ENCODE measurements around the gene VPS72. TPM values are rescaled to one million over a fixed set of nuclear protein-coding genes. Genes with fewer than 3 reads are reported as not detected.

VPS72 gene
- polyA plus RNA-seq, 4 donors, result 63.7 to 74.7 (median 69.3) TPM

DNA sequence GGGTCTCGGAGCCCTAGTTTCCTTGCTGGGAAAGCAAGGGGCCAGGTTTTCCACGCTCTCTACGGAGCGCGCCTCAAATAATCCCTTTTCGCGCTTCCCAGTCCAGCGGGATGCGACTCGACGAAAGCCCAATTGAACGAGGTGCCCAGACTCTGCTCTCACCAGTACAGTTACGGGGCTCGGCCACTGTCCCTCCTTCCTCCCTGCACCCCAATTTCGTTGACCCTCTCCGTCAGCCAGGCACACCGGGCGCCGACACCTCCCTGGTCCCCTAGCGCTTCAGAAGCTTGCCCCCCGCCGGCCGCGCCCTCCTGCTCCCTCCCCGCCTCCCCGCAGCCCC, 44.0 kb downstream of the VPS72 start:
- no peak for DNase-seq (ENCODE audit: low read depth in 4 of 4, low spot score in 3 of 4)

DNA sequence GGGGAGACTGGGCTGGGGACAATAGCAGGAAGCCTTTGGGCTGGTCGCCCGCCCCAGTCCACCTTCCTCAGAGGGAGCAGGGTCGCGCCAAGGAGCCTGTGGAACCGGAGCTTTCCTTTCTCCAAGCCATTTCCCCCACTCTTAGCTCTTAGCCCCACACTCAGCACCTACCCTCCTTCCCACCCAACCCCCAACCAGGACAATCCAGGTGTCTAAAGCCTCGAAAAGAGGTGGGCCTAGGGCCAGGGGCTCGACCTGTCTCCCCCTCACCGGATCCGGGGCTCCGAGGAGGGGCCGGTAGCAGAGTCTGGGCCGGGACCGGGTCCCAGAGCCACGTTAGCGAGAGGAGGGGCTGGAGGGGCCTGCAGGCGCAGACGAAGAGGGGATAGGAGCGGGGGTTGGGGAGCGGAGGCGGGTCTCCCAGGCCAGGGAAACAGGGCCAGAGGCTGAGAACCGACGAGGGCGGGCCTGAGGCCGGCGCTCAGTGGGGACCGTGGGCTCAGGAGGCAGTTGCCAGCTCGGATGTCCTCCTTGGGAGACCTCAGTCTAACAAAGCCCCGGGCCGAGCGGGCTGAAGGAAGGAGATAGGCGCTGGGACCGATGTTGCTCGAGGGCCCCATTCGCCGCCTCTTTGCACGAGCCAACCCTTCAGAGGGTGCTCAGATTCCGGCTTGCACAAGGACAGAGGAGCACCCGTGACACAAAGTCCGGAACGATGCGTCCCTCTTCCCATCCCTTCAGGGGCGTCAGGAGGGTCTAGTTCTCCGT, 44.5 kb downstream of the VPS72 start:
- no peak for DNase-seq (ENCODE audit: low read depth in 4 of 4, low spot score in 3 of 4)

DNA sequence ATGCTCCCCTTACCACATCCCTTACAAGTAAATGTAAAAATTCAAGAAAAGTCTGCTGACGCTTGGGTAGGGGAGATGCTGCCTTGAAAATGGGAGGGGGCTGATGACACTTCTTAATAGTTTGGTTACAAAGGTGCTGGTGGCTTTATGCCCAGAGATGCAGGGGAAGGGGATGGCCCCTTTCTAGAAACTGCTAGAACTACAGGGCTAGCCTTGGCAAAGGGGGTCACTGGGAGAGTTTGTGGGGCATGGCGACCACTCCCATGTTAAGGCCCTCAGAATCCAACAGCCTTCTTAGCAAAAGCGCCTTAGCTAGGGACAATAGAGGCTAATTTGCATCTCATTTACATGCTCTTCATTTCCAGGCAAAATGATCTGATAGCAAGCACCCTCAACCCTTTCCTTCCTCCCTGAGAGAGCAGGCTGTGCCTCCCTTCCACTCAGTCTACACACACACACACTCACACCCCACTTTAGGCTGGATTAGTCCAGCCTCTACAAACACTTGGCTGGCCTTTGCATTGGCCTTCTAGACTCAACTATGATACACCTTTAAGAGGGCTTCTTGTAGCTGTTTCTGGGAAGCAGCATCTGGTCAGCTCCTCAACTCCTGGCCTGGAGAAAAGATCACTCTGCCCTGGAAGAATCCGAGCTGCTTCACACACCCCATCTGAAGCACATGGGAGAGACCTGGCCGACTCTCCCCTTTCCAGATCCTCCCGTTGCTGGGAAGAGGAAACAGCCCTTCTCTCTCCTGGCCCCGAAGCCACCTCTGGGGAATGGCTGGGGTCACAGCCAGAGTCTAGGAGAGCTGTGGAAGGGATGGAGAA, 45.3 kb downstream of the VPS72 start:
- DNase-seq (ENCODE audit: low read depth in 4 of 4, low spot score in 3 of 4), result no peak

DNA sequence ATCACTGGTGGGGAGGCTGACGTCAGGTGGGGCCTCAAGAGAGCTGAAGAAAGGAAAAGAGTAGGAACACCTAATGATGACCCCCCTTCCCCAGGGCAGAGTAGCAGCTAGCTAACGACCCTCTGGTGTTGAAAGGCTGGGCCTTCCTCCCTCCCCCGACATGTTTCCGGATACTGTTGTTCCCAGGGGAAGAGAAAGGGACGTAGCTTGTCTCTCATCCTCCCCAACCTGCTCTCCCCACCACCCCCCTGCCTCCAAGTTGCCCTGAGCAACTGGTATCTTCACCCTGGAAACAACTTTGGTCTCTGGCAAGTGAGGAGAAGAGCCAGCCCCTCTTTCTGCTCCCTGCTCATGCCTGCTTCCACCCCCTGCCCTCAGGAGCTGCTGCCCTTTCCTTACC, 46.0 kb downstream of the VPS72 start:
- no peak for DNase-seq (ENCODE audit: low read depth in 4 of 4, low spot score in 3 of 4)

DNA sequence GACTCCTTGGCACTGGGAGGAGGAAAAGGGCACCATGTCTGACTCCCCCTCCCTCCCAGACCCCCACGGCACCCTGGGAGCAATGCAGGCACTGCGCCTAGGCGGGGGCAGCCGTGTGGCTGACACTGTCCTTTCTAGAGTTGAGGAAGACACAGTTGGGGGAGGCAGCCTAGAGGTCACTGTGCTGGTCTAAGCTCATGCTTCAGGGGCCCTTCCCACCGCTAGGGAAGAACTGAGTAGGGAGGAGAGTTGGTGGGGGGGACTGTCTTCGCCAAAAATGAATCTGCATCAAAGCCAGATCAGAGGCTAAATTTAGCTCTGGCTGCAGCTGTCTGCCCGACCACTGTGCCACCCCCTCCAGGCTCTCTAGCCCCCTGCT, 47.0 kb downstream of the VPS72 start:
- DNase-seq (ENCODE audit: low read depth in 4 of 4, low spot score in 3 of 4), result no peak

DNA sequence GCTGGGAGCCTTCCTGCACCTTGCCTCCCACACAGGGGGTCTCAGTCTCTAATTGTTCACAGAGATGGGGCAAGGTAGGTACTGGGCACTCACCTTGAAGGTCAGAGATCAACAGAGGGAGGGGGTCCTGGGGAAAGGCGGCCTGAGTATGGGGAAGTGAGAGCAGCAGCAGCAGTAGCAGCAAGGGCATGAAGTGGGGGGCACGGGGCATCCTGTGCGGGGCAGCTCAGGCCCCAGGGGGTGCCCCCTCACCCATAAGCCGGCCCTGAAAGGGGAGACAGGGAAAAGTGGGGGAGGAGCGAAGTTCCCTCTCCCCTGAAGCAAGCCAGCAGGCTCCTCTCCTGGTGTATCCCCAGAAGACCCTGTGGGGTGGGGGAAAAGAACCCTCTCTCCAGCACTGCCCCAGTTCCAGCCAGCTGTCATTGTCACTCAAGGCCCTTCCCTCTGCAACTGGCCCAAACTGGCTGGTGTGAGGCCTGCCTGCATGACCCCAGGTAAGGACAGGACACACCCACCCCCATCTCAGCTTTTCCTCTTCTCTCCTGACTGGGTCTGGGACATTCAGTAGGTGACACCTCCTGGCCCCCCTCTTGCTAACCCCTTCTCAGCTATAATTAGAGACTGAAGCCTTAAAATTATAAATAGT, 47.5 kb downstream of the VPS72 start:
- no peak for DNase-seq (ENCODE audit: low read depth in 4 of 4, low spot score in 3 of 4)

DNA sequence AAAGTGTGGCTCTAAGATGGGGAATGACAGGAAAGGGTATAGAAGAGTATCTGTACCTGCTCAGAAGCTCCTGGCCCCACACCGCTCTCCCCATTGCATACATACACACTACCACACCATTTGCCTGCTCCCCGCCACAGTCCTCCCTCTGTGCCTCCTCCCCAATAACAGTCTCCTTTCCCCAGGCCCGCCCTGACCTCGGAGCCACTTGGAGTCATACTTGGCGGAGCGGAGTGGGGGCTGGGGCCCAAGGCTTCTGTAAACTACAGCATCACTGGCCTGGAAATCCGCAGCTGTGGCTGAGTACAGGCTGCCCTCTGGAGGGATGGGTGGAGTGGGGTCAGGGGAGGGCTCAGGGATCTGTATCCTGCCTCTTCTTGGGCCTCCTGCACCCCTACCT, 52.2 kb downstream of the VPS72 start:
- DNase-seq (ENCODE audit: low read depth in 4 of 4, low spot score in 3 of 4), result no peak

DNA sequence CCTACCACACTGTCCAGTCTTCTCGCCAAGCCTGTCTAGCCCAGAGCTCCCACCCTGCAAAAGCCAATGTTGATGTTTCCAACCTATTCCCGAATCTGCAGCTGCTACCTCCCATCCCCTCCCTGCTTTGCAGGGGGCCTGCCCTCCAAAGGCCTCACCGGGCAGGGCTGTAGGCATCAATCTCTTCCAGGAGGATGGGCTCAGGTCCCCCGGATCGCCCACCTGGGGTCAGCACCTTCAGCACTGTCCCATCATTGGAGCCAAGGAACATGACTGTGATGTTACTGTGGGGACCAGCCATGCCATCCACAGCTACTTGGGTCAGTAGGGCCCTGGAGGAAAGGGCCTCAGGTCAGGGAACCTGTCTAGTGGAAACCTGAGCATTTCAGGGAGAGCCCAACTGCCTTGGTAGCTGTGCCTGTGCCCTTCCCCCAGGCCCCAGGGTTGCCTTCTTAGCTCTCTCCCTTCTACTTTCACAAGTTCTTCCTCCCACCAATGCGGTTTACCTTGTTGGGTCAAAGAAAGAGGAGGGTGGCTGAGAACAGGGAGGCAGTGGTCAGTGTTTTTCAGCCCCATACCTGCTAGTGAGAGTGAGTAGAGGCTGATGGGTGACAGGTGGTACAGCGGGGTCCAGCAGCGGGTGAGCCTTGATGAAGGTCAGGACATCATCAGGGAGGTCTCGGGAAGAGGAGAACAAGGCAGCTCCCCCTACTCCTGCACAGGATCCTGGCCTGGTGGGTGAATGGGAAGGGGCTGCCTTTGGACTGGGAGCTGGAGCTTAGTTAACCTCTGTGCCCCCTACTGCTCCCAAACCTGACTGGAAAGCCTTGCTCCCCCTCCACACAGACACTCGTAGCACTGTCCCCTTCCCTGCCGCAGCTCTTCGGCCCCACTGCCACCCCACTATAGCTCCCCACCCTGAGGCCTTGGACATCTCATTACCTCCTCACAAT, 54.3 kb downstream of the VPS72 start:
- no peak for DNase-seq (ENCODE audit: low read depth in 4 of 4, low spot score in 3 of 4)

DNA sequence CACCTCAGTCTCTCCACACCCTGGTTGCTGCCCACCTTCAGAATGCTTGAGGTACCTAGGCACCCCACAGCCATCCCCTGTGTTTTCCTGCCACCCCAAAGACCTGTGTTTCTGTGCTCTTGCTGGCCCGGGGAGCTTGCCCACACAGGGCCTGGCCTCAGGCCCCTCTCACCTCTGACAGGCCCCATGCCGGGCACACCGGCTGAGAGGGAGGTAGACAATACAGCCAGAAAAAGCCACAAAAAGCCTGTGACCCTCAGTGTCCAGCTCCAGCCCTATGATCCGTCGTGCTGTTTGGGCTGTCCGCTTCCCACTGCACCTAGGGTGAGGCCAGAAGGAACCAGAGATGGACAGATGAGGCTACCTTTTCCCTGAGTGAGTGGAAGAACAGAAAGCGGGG, 55.0 kb downstream of the VPS72 start:
- no peak for DNase-seq (ENCODE audit: low read depth in 4 of 4, low spot score in 3 of 4)

DNA sequence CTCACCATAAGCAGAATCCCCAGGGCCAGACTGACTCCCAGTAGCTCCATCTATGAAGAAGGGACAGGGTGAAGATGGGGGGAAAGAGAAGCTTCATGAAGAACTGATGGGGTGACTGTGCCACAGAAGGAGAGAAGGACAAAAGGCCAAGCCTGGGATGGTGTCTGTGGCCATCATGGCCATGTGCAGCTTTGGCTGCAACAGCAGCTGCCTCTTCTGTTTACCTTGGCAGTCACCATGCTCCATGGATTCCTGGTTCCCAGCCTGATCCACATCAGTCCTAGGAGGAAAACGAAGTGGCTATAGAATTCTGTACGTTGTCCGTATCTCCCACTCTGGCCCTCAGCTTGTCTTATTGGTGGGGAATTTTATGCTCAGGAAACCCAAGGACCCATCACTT, 55.6 kb downstream of the VPS72 start:
- no peak for DNase-seq (ENCODE audit: low read depth in 4 of 4, low spot score in 3 of 4)

DNA sequence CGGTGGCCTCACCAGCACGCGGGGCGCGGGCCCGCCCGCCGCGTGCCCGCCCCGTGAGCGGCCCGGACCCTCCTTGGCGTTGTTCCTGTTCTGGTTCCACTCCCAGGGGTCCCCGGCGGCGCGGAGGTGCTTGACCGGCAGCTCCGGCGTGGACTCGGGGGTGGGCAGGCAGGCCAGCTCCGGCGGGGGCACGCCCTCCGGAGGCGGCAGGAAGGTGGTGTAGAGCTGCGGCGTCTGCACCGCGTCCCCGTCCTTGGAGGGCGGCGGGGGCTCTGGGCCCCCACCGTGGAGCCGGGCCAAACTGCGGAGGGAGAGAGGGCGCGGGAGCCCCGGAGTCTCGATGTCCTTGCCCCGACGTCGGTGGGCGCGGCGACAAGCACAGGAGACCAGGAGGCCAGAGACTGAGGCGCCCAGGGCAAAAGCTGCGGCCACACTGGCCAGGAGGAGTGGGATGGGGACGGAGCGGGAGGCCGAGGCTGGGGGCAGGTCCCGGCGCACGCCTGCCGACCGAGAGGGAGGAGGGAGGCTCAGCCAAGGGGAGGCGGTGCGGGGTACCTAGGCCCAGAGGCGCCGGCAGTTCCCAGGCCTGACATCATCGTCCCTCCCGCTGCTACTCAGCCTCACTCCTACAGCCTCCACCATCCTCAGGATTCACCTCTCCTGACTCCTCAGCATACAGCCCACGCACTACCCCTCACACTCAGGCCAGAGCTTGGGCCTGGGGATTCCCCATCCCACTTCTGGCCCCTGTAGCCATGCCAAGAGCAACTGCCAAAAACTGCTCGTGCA, 56.8 kb downstream of the VPS72 start:
- no peak for DNase-seq (ENCODE audit: low read depth in 4 of 4, low spot score in 3 of 4)

DNA sequence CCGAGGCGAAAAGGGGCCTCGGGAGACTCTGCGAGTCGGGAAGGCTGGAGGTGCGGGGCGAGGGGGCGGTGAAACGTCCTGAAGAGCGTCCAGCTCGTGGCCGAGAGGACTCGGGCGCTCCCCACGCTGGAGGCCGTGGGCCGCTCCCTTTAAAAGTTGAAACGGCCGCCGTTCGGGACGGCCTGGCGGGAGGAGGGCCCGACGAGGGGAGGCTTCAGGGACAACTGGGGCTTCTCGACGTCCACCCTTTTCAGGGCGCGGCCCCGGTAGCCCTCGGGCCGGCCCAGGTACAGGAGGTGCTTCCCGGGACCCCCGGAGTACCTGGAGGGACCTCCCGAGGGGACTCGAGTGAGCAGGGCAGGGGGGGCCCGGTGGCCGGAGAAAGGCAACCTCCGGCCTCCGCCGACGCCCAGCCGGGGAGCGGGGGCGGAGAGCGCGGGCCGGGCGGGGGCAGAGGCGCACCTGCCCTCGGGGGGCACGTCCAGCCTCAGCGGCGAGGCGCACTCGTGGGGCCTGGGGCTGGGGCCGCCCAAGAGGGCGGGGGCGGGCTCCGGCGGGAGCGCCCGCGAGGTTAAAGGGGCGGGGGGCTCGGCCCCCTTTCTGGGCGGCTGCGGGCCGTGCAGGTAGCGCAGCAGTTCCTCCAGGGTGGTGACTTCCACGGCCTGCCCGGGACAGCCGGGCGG, 57.5 kb downstream of the VPS72 start:
- DNase-seq (ENCODE audit: low read depth in 4 of 4, low spot score in 3 of 4), result no peak

DNA sequence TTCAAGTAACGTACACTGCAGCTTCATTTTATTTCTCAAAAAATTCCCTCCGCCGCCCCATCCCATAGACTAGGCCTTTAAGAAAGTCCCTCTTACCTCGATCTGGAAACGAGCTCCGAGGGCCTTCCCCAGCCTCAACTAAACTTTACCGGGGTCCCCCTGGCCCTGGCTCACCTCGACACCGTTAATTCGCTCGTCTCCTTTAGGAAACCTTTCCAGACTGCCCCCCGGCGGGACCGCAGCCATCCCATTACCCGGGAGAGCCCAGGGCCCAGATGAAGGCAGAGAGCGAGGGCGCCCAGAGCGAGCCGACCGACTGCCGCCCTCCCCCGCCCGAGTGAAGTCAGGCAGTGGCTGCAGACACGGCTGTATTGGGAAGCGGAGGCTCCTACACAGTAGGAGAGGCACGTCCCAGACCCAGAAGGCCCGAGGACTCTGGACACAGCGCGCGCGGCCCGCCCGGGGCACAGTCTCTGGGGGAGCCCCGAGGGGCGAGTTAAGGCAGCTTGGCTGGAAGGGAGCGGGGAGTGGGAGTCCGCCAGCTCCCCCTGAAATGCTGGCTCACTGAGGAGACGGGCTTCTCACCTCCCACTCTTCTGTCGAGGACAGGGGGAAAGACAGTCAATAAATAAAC, 58.2 kb downstream of the VPS72 start:
- DNase-seq (ENCODE audit: low read depth in 4 of 4, low spot score in 3 of 4), result no peak

DNA sequence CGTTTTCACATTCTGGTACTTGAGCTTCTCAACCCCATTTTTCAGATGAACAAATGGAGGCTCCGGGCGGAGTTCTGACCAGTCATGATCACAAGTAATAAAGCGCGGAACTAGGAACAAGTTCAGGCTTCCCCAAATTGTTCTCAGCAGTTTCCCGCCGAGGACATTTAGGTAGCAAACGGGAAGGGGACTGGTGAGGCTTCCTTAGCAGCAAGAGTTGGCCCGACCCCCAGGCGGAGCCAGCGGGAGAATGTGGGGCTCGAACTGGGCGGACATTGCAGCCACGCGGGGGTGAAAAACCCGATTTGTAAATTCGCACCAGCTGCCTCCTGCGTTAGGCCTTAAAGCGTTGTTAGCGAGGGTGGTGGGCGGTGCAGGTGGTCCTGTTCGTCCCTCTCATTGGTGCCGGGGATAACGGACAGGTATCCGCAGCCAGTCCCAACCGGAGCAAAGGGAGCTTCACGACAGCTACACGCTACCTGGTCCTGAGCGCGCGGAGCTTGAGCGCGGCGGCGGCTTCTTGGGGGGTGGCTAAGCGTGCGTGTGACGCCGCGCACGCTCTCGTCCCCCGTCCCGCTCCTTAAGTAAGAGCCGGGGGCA, 58.9 kb downstream of the VPS72 start:
- peak; percentile 74 to 88 (median 85) for DNase-seq (ENCODE audit: low read depth in 4 of 4, low spot score in 3 of 4)

DNA sequence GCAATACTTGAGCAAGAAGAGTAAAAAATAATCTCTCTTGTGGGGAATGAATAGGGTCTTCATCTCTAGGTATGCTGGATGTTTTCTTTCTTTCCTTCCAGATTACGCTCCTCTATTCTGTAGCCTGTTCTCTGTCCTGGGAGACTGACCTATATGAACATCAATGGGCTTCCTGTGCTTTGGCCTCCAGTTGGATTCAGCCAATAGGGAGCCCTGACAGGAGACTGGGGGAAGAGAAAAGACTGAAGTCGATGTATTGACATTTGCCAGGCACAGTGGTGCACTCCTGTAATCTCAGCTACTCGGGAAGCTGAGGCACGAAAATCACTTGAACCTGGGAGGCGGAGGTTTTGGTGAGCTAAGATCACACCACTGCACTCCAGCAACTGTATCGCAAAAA, 61.2 kb downstream of the VPS72 start:
- no peak for DNase-seq (ENCODE audit: low read depth in 4 of 4, low spot score in 3 of 4)

Data from right renal pelvis (tissue), 4 donors.